ENCODE results near the gene DSCAML1.

The DSCAML1 gene

GRCh38 chr11:117546431-117547194 lies 250.4 kb downstream of the DSCAML1 start:
- no peak for ATAC-seq

GRCh38 chr11:117545706-117546105 lies 251.3 kb downstream of the DSCAML1 start:
- ATAC-seq = no peak
- TF ChIP-seq TOX (CRISPR knock-in tag; IDR thresholded peaks at IDR 0.05; ENCODE audit: borderline replicate concordance) (no peak), TCF4 (CRISPR knock-in tag; IDR thresholded peaks at IDR 0.05; ENCODE audit: borderline replicate concordance) (no peak), ZC3H10 (CRISPR knock-in tag; IDR thresholded peaks at IDR 0.05) (no peak)

More at GRCh38 chr11:117546431-117547194, 250.4 kb downstream of the DSCAML1 start:
- TF ChIP-seq ZC3H10 (CRISPR knock-in tag; IDR thresholded peaks at IDR 0.05) (no peak), BACH2 (CRISPR knock-in tag; IDR thresholded peaks at IDR 0.05; ENCODE audit: borderline replicate concordance) (no peak), ZNF565 (CRISPR knock-in tag; conservative IDR thresholded peaks at IDR 0.05; ENCODE audit: low read depth) (no peak), CSDC2 (CRISPR knock-in tag; IDR thresholded peaks at IDR 0.05) (no peak), RARB (CRISPR knock-in tag; IDR thresholded peaks at IDR 0.05) (no peak), OSR1 (CRISPR knock-in tag; IDR thresholded peaks at IDR 0.05) (no peak), ZFP30 (CRISPR knock-in tag; IDR thresholded peaks at IDR 0.05) (no peak), POU6F1 (CRISPR knock-in tag; IDR thresholded peaks at IDR 0.05; ENCODE audit: borderline replicate concordance, low read depth) (no peak), ISL1 (CRISPR knock-in tag; IDR thresholded peaks at IDR 0.05) (no peak), ZNF8 (CRISPR knock-in tag; IDR thresholded peaks at IDR 0.05) (no peak), ZFP3 (CRISPR knock-in tag; IDR thresholded peaks at IDR 0.05) (no peak), TOX (CRISPR knock-in tag; IDR thresholded peaks at IDR 0.05; ENCODE audit: borderline replicate concordance) (no peak), TSHZ2 (CRISPR knock-in tag; IDR thresholded peaks at IDR 0.05) (no peak)

- ATAC-seq = no peak
- no peak for TF ChIP-seq ZNF70 (CRISPR knock-in tag; IDR thresholded peaks at IDR 0.05)
Observed at GRCh38 chr11:117544130-117544800, 252.8 kb downstream of the DSCAML1 start.

- no peak for ATAC-seq
Observed at GRCh38 chr11:117541211-117541610, 255.8 kb downstream of the DSCAML1 start.

More at GRCh38 chr11:117541211-117541610, 255.8 kb downstream of the DSCAML1 start:
- TF ChIP-seq PPARA (CRISPR knock-in tag; IDR thresholded peaks at IDR 0.05; ENCODE audit: borderline replicate concordance) = no peak
- TF ChIP-seq PATZ1 (CRISPR knock-in tag; IDR thresholded peaks at IDR 0.05; ENCODE audit: borderline replicate concordance) = no peak
- TF ChIP-seq ISL1 (CRISPR knock-in tag; IDR thresholded peaks at IDR 0.05) = no peak

Data from SK-N-SH treated with all-trans-retinoic acid at 6 μM for 48 hours (cell line).